Mononuclear cell (primary cell): Measurements from ENCODE around the gene AMBP. TPM values are rescaled to one million over a fixed set of nuclear protein-coding genes. Genes with fewer than 3 reads are reported as not detected.

Experiments used
- H3K27me3 ChIP-seq: 2 replicates; pipeline ENCODE4 v1.6.0; 2011; ENCODE audit warnings: low read length, control low read depth; ENCODE audit not compliant: insufficient read depth
- H3K4me1 ChIP-seq: 2 replicates; pipeline ENCODE4 v1.5.1; 2011; ENCODE audit warnings: mild to moderate bottlenecking, low read length, control low read depth; ENCODE audit not compliant: insufficient read depth
- H3K4me3 ChIP-seq: 2 replicates; pipeline ENCODE4 v1.5.1; 2011; ENCODE audit warnings: mild to moderate bottlenecking, low read length, moderate library complexity
- H3K9me3 ChIP-seq: 2 replicates; pipeline ENCODE4 v1.5.1; 2011; ENCODE audit warnings: low read depth, mild to moderate bottlenecking, control low read depth, low read length
- total RNA-seq: library from RNA; depleted of rRNA; stranded (reverse); fragments of >200 nt; gene quantifications from one replicate; pipeline ENCODE4 v1.2.3, GENCODE V29; 2012

The AMBP gene
- total RNA-seq, 1 donor = not detected

DNA sequence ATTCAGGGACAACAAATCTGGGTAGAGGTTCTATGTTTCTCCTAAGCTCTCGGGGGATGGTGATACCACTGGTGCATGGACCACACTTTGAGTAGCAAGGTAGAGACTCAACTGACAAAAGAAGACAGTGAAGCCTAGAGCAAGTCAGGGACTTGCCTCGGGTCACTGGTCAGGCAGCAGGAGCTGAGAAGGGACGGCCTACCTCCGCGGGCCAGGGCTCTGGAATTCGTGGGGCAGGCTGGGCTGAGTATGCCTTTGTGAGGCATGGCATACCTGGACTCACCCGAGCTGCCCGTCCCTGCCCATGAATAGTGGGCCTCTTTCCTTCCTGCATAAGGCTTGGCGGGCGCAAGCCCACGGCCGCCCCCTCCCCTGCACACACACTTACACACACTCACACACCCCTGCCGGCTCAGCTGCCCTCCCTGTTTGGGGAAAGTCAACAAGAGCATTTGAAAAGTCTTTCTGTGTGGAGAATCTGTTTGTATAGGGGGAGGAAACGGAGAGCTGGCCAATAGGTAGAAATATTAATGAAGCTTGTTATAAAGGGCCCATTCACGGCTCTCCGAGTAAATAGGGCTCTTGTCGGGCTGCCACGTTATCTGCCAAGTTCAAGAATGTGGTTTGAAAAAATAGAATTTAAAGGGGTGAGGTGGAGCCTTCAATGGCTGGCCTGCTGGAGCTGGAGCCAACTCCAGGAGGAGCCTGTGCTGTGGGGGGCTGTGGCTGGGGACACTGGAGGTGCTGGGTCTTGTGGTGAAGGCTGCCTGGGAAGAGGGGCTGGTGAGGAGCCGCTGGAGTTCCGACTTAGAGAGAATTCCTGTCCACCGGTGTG is 40.1 kb upstream of the AMBP start:
- H3K4me1 ChIP-seq = no peaks in the 10 kb centered on the region
- no peak overlapping the region for H3K4me3 ChIP-seq
- H3K27me3 ChIP-seq = no peaks in the 10 kb centered on the region
- no peaks in the 10 kb centered on the region for H3K9me3 ChIP-seq

DNA sequence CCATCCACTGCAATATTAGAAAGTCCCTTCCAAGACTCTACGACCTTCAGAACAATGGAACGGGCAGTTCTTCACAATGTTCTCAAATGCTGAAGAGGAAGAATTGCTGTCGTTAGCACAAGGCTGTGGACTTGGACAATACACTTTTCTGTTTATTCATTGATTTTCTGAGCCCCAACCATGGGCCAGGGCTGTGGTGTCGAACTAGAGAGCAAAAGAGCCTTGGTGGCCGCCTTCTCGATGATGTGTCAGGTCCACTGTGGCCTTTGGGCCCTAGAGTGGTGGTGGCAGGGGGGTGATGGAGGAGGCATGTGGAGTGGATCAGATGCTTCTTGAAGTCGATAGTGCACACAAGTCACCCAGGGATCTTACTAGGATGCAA is 39.5 kb upstream of the AMBP start:
- Histone ChIP-seq H3K27me3 (no peaks in the 10 kb centered on the region), H3K4me3 (no peak overlapping the region), H3K9me3 (no peaks in the 10 kb centered on the region), H3K4me1 (no peaks in the 10 kb centered on the region)

DNA sequence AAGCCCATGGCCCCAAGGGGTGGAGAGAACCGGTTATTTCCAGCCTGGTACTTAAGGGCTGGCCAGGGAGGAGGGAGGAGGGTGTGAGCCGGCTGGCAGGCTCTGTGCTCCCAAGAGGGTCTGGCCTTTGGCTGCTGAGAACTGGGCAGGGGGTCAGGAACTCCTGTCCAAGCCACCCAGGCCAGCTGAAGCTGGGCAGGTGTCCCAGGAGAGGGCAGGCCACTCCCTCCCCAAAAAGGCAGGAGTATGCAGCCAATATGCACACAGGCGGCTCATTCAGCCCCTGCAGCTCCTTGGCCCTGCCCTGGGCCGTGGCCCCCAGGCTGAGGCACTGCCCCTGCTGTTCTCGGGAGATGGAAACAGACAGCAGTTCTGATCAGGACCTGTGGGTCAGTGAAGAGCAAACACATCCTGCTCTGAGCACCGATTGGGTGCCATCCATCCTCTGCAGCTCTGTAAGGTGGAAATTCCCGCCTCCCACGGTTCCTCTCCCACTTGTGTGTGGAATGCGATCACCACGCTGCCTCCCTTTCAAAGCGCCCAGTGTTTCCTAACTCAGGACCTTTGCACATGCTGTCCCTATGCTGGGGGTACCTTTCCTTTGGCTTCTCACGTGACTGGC is 38.1 kb upstream of the AMBP start:
- no peaks in the 10 kb centered on the region for H3K9me3 ChIP-seq
- no peak overlapping the region for H3K4me3 ChIP-seq
- H3K27me3 ChIP-seq = no peaks in the 10 kb centered on the region
- H3K4me1 ChIP-seq = no peaks in the 10 kb centered on the region

DNA sequence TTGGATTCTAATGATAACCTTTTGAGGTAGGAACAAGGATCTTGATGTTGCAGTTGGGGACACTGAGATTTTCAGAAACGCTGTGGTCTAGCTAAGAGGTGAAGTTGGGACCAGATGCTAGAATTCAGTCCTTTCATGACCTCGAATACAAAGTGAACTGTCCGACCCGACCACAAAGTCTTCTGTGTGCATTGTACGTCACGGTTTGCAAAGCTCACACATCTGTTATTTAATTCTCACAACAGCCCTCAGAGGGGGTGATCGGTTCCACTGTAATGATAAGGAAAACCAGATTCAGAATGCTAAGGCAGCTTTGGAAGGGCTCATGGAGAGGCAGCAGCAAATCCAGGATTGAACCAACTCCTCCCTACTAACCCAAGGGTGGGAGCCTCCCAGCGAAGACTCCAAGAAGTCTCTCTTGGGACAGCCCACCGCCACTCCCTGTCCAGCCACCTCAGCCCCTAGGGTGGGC is 37.6 kb upstream of the AMBP start:
- H3K4me3 ChIP-seq = no peak overlapping the region
- H3K9me3 ChIP-seq = no peaks in the 10 kb centered on the region
- H3K27me3 ChIP-seq = no peaks in the 10 kb centered on the region
- H3K4me1 ChIP-seq = no peaks in the 10 kb centered on the region

DNA sequence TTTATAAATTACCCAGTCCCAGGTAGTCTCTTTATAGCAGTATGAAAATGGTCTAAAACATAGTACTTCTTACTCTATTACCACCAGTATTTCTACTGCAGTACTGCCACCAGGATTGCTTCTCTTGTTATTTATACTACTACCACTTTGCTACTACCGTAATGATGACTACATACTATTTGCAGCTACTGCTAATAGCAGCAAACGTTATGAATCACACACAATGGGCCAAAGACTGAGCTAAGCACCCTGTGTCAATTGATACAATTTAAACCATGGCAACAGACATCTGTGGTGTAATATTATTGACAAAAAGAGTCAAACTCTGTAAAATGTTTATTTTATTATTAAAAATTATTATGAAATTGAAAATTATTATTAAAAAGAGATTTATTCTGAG is 36.3 kb upstream of the AMBP start:
- no peaks in the 10 kb centered on the region for H3K4me1 ChIP-seq
- no peaks in the 10 kb centered on the region for H3K9me3 ChIP-seq
- H3K27me3 ChIP-seq = no peaks in the 10 kb centered on the region
- no peak overlapping the region for H3K4me3 ChIP-seq

DNA sequence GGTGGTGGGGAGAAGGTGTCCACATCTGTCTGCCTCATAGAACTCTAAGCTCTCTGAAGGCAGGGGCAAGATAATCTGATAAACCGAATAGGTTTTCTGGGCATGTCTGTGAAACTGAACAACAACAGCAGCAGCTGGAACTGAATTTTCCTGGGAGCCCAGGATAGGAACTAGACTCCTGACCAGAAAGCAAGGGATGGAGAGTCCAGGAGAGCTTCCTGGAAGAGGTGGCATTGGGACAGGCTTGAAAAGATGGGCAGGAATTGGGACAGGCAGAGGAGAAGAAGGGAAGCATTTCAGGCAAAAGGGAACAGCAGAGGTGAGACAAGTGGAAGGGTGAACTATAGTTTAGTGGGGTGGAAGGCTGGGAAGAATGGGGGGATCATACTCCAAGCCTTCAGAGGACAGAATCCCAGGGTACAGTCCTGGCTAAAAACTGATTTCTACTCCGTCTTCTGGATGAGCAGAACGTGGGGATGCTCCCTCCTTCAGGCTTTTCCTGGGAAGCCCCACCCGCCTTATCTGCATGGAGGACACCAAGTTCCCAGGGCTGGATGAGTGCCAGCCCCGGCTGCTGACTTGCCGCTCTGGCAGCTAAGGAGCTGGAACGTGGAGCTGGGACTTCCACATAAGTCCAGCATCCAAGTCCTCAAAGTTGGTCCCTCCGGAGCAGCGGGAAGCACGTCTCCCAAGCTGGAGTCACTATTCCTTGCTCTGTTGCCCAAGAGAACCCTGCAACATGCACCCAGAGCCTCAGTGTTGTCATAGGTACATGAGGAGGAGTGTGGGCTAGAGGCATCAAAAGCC is 34.9 kb upstream of the AMBP start:
- Histone ChIP-seq H3K27me3 (no peaks in the 10 kb centered on the region), H3K4me1 (no peaks in the 10 kb centered on the region), H3K9me3 (no peaks in the 10 kb centered on the region), H3K4me3 (no peak overlapping the region)

DNA sequence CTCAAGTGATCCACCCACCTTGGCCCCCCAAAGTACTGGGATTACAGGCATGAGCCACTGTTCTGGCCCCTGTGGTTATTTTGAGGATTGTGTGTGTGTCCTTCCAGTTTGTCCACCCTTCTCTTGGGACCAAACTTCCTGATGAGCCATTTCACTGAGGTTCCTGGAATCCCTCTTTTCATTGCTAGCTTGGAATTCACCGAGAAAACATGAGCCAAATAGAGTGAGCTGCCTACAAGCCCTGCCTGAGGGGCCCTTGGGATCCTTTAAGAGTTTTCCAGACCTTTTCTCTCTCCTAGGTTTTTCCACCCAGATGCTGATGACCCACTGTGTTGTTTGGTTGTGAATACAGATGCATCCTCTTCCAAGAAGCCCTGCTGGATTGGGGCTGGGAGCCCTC is 34.2 kb upstream of the AMBP start:
- Histone ChIP-seq H3K4me3 (no peak overlapping the region), H3K9me3 (no peaks in the 10 kb centered on the region), H3K27me3 (no peaks in the 10 kb centered on the region), H3K4me1 (no peaks in the 10 kb centered on the region)

DNA sequence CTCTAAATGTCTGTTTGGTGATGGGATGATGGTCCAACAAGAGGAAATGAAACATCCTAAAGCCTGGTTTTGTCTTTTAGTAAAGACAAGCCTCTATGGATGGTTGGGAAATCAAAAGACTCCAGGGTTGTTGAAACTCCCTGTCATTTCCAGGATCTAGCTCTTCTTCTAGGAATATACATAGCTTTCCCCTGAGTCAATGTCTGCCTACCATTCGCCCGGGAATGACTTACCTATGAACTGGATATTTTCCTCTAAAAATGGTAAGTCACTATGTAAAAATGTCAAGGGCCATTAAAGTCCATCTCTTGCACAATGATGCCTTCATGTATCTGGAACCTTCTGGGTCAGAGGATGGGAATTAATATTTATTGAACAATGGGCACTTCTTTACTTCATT is 32.1 kb upstream of the AMBP start:
- Histone ChIP-seq H3K4me3 (no peak overlapping the region), H3K27me3 (peaks cover 2% of the 10 kb centered on the region), H3K9me3 (no peaks in the 10 kb centered on the region), H3K4me1 (no peaks in the 10 kb centered on the region)

DNA sequence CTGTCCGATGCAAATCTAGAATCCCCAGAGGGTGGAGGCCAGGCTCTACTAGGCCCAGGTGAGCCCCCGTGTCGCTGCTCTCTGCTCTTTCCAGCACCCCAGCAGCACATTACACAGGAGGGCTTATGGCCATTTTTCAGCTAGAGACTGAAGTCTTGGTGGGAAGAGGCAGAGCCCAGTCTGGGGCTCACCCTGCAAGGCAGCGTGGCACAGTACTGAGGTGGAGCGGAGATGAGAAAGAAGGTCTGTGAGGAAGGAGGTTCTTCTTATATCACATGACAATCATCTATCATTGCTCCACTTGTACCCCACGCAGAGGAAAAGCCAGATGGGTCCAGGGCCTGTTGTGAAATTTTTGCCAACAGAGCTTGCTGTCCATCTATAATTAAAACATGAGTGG is 31.0 kb upstream of the AMBP start:
- no peaks in the 10 kb centered on the region for H3K4me1 ChIP-seq
- peaks cover 5% of the 10 kb centered on the region for H3K27me3 ChIP-seq
- no peak overlapping the region for H3K4me3 ChIP-seq
- no peaks in the 10 kb centered on the region for H3K9me3 ChIP-seq

DNA sequence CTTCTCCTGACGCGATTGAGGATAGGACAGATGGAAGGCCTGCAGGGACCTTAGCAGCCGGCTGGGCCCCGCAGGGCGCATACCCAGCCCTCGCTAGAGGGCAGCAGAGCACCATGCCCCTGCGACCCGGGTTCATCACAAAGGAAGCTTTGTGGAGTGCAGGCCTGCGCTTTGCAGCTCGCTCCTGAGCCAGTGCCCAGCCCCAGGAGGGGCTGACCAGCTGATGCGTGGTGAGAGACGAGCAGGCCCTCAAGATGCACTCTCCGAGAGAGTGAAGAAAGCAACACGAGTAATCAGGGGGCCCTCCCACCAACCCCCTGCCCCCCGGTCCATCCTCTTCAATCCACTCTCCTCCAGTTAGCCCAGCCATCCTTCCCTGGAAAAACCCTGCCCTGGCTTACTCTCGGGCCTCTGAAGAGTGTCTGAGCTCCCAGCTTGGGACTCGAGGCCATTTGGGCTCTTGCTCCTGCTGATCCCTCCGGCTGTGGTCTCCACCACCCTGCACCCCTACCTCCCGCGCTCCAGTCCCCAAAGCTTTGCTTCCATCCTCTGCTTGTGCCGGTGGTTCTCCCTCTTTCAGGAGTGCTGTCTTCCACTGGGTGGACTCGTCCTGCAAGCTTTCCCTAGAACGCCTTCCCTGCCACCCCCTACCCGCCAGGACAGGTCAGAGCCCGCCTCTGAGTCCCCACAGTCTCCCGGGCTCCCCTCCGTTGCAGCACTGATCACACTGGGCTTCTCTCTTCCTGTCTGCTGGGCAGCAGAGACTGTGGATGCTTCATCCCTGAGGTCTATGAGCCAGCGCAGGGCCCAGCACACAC is 30.1 kb upstream of the AMBP start:
- Histone ChIP-seq H3K4me1 (no peaks in the 10 kb centered on the region), H3K4me3 (no peak overlapping the region), H3K9me3 (no peaks in the 10 kb centered on the region), H3K27me3 (peaks cover 5% of the 10 kb centered on the region)

DNA sequence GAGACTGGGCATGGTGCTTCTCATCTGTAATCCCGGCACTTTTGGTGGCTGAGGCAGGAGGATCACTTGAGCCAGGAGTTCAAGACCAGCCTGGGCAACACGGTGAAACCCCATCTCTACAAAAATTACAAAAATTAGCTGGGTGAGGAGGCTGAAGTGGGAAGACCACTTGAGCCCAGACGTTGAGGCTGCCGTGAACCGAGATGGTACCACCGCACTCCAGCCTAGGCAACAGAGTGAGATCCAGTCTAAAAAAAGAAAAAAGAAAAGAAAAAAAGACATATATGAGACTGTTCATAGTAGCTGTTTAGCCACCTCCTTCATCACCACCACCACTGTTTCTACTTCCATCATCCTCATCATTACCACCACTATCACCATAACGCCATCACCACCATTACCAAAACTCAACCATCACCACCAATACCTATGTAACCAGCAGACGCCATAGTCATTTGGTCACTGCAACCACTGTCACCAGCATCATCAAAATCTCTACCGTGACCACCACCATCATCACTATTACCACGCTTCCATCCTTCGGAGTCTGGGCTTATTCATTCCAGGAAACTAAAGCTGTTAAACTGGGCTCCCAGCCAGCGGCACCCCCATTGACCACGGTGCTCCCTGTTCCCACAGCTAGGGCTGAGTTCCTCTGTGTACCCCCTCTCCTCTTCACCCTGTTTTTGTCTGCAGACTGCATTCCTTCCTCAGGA is 29.3 kb upstream of the AMBP start:
- Histone ChIP-seq H3K27me3 (peaks cover 5% of the 10 kb centered on the region), H3K9me3 (no peaks in the 10 kb centered on the region), H3K4me3 (no peak overlapping the region), H3K4me1 (no peaks in the 10 kb centered on the region)

DNA sequence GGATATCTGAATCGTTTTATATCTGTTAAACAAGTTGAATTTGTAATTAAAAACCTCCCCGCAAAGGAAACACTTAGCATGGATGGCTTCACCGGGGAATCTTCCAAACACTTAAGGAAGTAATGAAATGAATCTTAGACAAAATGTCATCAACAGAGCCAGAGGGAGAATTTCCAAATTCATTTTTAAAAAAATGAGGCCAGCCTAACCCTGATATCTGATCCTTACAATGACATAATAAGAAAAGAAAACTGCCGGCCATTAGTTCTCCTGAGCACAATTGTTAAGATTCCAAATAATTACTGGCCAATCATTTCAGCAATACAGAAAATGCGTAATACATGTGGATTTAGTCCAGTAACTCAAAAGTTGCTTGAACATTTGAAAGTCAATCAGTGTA is 27.1 kb upstream of the AMBP start:
- no peaks in the 10 kb centered on the region for H3K4me1 ChIP-seq
- peaks cover 5% of the 10 kb centered on the region for H3K27me3 ChIP-seq
- no peaks in the 10 kb centered on the region for H3K9me3 ChIP-seq
- H3K4me3 ChIP-seq = no peak overlapping the region

DNA sequence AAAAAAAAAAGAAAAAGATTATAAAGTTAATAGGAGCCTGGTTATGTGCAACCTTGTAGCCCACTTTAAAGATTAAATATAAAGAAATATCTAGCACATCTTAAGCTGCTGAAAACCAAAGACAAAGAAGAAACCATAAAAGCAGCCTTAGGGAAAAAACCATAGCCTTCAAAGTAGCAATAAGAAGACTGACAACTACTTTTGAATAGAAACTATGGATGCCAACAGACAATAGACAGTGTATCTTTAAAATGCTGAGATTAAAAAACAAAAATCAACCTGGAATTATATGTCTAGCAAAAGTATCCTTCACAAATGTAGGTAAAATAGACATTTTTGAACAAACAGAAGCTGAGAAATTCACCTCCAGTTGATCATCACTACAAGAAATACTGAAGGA is 24.4 kb upstream of the AMBP start:
- Histone ChIP-seq H3K9me3 (no peaks in the 10 kb centered on the region), H3K27me3 (peaks cover 11% of the 10 kb centered on the region), H3K4me1 (peaks cover 6% of the 10 kb centered on the region), H3K4me3 (no peak overlapping the region)

DNA sequence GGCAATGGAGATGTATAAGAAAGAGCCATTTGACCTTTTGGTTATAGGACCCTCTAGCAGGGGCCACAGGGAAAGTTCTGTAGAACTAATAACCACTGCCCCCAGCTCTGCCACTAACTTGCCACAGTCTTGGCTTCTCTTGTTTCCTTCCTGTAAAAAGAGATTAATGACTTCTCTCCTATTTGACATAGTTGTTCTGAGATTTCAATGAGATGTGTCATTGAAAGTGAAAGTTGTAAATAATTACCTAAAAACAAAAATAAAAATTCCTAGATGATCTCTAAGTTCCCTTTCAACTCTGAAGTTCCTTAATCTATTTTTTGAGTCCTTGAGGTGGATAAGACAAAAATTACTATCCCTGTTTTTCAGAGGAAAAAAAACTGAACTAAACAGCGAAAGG is 22.4 kb upstream of the AMBP start:
- H3K27me3 ChIP-seq = peaks cover 13% of the 10 kb centered on the region
- no peak overlapping the region for H3K4me3 ChIP-seq
- no peaks in the 10 kb centered on the region for H3K9me3 ChIP-seq
- peaks cover 6% of the 10 kb centered on the region for H3K4me1 ChIP-seq
